WI38 (cell line): Measurements from ENCODE around the gene PLD3.

ENCODE experiments used
- H3K4me3 ChIP-seq: 2 replicates; pipeline ENCODE4 v1.5.1; 2011; ENCODE audit warnings: low read depth, mild to moderate bottlenecking, control low read depth, low read length
- CTCF ChIP-seq: IDR thresholded peaks from 2 replicates; pipeline ENCODE4 v1.5.1; 2012; ENCODE audit warnings: low read depth, mild to moderate bottlenecking, control low read depth, low read length

Gene PLD3

GRCh38 chr19:40392894-40393517, 44.5 kb downstream of the PLD3 start:
- TF ChIP-seq CTCF = no peak

GRCh38 chr19:40393894-40394815, 45.7 kb downstream of the PLD3 start:
- no peak for TF ChIP-seq CTCF
- H3K4me3 ChIP-seq = no peak overlapping the region

More at GRCh38 chr19:40392894-40393517, 44.5 kb downstream of the PLD3 start:
- no peak overlapping the region for H3K4me3 ChIP-seq

GRCh38 chr19:40394816-40395210, 46.3 kb downstream of the PLD3 start:
- no peak for TF ChIP-seq CTCF
- H3K4me3 ChIP-seq = no peak overlapping the region

GRCh38 chr19:40395956-40396355, 47.5 kb downstream of the PLD3 start:
- no peak for TF ChIP-seq CTCF
- no peak overlapping the region for H3K4me3 ChIP-seq

- H3K4me3 ChIP-seq = no peak overlapping the region
- TF ChIP-seq CTCF = no peak
Measured at GRCh38 chr19:40396886-40397567, 48.5 kb downstream of the PLD3 start.

- H3K4me3 ChIP-seq = no peak overlapping the region
- TF ChIP-seq CTCF = no peak
Measured at GRCh38 chr19:40397568-40397906, 49.0 kb downstream of the PLD3 start.
